Activated CD4-positive, alpha-beta memory T cell treated with anti-CD3 and anti-CD28 coated beads for 36 hours (primary cell): ENCODE results near the gene COX7A2L. TPM values are rescaled to one million over a fixed set of nuclear protein-coding genes. Genes with fewer than 3 reads are reported as not detected.
"Not testable (repeated sequence)": the region's sequence is repeated elsewhere in the genome, so short reads cannot be mapped to it uniquely, and the experiment has no call there.

ENCODE experiments used
- CTCF ChIA-PET: fragments of 350-600 bp; sonication (Branson Sonifier 250); formaldehyde crosslinking; loops from one replicate; lab custom pipeline; 2021; ENCODE audit warnings: antibody characterized with exemption, inconsistent platforms; lab: Charles Lee
- POLR2A ChIA-PET: fragments of 350-600 bp; sonication (Branson Sonifier 250); formaldehyde crosslinking; loops from one replicate; lab custom pipeline; 2021; ENCODE audit warnings: antibody characterized with exemption; lab: Charles Lee
- DNase-seq: peaks from one replicate; pipeline ENCODE4 v3.0.0-alpha.2; 2020
- H3K27ac Mint-ChIP-seq: one replicate; pipeline ENCODE4 v1.8.0; 2021; ENCODE audit warnings: mixed read lengths
- H3K27me3 Mint-ChIP-seq: one replicate; pipeline ENCODE4 v1.8.0; 2021; ENCODE audit warnings: mixed read lengths
- H3K36me3 Mint-ChIP-seq: one replicate; pipeline ENCODE4 v1.8.0; 2021; ENCODE audit warnings: mixed read lengths
- H3K4me1 Mint-ChIP-seq: one replicate; pipeline ENCODE4 v1.8.0; 2021; ENCODE audit warnings: low read depth, mixed read lengths
- H3K4me3 Mint-ChIP-seq: one replicate; pipeline ENCODE4 v1.8.0; 2021; ENCODE audit warnings: mild to moderate bottlenecking, mixed read lengths
- H3K9me3 Mint-ChIP-seq: one replicate; pipeline ENCODE4 v1.8.0; 2021; ENCODE audit warnings: mixed read lengths
- intact Hi-C: fragments of 100-400 bp; cut with micrococcal nuclease; formaldehyde crosslinking; loops from one replicate; pipeline ENCODE4 v1.15.1; 2023
- total RNA-seq, 2 experiments: library from RNA; stranded (reverse); gene quantifications; one replicate each; pipeline ENCODE4 v1.2.3, GENCODE V29; 2021

COX7A2L gene
- total RNA-seq, 2 experiments from 2014 or later = 102 to 107 TPM

DNA sequence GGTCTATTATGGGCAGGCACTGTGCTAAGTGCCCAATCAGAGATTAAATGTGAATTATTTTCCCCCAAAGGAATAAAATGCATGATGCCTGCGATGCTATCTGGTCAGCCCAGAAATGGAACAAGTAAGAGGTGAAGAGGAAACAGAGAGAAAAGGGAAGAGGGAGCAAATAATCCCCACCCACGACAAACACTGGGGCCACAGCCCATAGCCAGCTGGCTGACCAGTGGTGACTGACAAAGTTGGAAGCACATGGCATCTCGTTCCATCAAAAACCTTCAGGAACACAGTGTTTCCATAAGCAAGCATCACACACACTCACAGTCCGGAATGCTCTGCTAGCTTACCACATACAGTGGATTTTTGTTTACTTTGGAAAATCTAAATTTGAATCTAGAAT is 21.1 kb upstream of the COX7A2L start:
- Mint-ChIP-seq H3K9me3 (no peaks in the 10 kb centered on the region), H3K27ac (no peak overlapping the region), H3K36me3 (no peaks in the 10 kb centered on the region), H3K4me3 (no peak overlapping the region), H3K27me3 (no peaks in the 10 kb centered on the region), H3K4me1 (no peaks in the 10 kb centered on the region)
- ChIA-PET POLR2A (no interaction called here), CTCF (no interaction called here)
- intact Hi-C loops = no loop called here
- no peak for DNase-seq

- H3K36me3 Mint-ChIP-seq, H3K4me3 Mint-ChIP-seq, H3K27ac Mint-ChIP-seq, CTCF ChIA-PET, DNase-seq, POLR2A ChIA-PET, H3K27me3 Mint-ChIP-seq, intact Hi-C loops, H3K4me1 Mint-ChIP-seq, H3K9me3 Mint-ChIP-seq: not testable (repeated sequence)
These were observed 19.0 kb upstream of the COX7A2L start for GRCh38 chr2:42380026-42380425.

- Mint-ChIP-seq H3K27ac (no peak overlapping the region), H3K36me3 (no peaks in the 10 kb centered on the region), H3K27me3 (peaks cover 1% of the 10 kb centered on the region), H3K4me1 (no peaks in the 10 kb centered on the region), H3K4me3 (no peak overlapping the region), H3K9me3 (no peaks in the 10 kb centered on the region)
- DNase-seq = no peak
- ChIA-PET CTCF (no interaction called here), POLR2A (no interaction called here)
- intact Hi-C loops = no loop called here
These were observed 17.4 kb upstream of the COX7A2L start for GRCh38 chr2:42378415-42378814.

- ChIA-PET CTCF (no interaction called here), POLR2A (no interaction called here)
- intact Hi-C loops = no loop called here
- H3K4me1 Mint-ChIP-seq = no peaks in the 10 kb centered on the region
- no peak overlapping the region for H3K4me3 Mint-ChIP-seq
- H3K27ac Mint-ChIP-seq = no peak overlapping the region
- H3K27me3 Mint-ChIP-seq = peaks cover 1% of the 10 kb centered on the region
- DNase-seq = no peak
- no peaks in the 10 kb centered on the region for H3K36me3 Mint-ChIP-seq
- no peaks in the 10 kb centered on the region for H3K9me3 Mint-ChIP-seq
These were observed 15.7 kb upstream of the COX7A2L start for GRCh38 chr2:42376758-42377157.

DNA sequence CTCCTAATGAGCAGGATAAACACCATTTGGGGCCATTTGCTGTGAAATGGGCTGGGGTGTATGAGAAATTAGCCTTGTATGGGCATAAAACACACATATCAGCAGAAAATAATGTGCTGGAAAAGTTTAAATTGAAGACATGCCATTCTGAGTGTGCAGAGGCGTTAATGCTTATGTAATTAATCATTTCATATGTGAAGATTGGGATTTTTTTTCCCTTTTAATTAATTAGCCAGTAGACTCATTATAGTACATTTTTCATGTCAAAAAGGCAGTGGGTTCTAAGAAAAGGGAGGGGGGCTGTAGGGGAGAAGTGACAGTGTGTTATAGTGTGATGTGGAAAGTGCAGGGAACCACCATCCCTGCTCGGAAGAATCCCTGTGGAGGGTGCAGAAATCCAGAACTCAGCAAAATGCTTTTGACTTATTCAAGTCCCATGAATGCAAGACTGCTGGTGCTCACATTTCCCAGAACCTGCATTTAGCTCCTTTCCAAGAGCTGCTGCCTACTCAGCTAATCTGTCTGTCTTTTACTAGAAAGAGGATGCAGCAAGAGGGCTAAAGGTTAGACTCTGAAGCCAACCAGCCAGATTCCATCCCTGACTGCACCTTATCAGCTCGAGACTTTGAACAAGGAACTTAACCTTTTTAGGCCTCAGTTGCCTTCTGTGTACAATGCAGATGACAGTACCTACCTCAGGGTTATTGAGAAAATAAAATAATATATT is 11.6 kb upstream of the COX7A2L start:
- ChIA-PET CTCF (no interaction called here), POLR2A (no interaction called here)

GRCh38 chr2:42371611-42372473 is 10.8 kb upstream of the COX7A2L start:
- H3K27ac Mint-ChIP-seq = no peak overlapping the region
- CTCF ChIA-PET = no interaction called here
- intact Hi-C loops = no loop called here

More for the DNA sequence above, 11.6 kb upstream of the COX7A2L start:
- Mint-ChIP-seq H3K27ac (no peak overlapping the region), H3K4me3 (no peak overlapping the region), H3K36me3 (no peaks in the 10 kb centered on the region), H3K9me3 (no peaks in the 10 kb centered on the region), H3K27me3 (peaks cover 1% of the 10 kb centered on the region), H3K4me1 (peaks cover 4% of the 10 kb centered on the region)
- intact Hi-C loops = no loop called here
- no peak for DNase-seq

DNA sequence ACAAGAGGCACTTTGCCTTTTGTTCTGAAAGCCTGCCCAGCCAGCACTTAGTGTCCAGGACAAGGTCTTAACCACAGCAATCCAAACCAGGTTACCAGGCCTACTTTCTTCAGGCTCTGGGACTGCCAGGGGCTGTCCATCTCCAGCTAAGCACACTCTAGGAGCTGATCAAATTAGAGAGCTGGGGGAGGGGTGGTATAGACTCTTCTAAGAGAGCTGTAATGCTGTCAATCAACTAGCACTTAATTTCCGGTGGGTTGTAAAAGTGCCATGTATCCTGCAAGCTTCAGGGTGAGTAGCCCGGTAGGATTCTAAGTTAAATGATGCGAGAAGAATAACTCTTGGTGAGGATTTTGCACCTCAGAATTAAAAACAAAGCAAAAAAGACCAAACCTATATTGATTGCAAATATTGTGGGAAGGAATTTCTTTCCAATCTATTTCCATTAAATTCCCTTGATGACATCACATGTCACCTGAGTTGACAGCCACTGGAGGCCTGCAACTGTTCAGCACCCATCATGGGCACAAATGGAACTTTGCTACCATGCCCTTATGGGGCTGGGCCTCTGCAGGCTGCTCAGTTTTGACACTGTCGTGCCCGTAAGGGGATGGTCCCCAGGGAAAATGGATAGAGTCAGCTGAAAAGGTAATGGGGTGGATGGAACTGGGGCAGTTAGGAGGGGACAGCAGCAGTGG is 8.7 kb upstream of the COX7A2L start:
- POLR2A ChIA-PET = no interaction called here
- CTCF ChIA-PET = interaction anchor here (1.7 kb wide), 1 partner anchor 16 kb away, joined by 5 read pairs; no protein-coding TSS in a partner anchor

More at GRCh38 chr2:42371611-42372473, 10.8 kb upstream of the COX7A2L start:
- no peaks in the 10 kb centered on the region for H3K36me3 Mint-ChIP-seq
- H3K4me1 Mint-ChIP-seq = peaks cover 4% of the 10 kb centered on the region
- no peak overlapping the region for H3K4me3 Mint-ChIP-seq
- no peaks in the 10 kb centered on the region for H3K9me3 Mint-ChIP-seq
- H3K27me3 Mint-ChIP-seq = peaks cover 1% of the 10 kb centered on the region
- POLR2A ChIA-PET = interaction anchor here (1.2 kb wide), 1 partner anchor 10 kb away, joined by 3 read pairs; no protein-coding TSS in a partner anchor
- no peak for DNase-seq

DNA sequence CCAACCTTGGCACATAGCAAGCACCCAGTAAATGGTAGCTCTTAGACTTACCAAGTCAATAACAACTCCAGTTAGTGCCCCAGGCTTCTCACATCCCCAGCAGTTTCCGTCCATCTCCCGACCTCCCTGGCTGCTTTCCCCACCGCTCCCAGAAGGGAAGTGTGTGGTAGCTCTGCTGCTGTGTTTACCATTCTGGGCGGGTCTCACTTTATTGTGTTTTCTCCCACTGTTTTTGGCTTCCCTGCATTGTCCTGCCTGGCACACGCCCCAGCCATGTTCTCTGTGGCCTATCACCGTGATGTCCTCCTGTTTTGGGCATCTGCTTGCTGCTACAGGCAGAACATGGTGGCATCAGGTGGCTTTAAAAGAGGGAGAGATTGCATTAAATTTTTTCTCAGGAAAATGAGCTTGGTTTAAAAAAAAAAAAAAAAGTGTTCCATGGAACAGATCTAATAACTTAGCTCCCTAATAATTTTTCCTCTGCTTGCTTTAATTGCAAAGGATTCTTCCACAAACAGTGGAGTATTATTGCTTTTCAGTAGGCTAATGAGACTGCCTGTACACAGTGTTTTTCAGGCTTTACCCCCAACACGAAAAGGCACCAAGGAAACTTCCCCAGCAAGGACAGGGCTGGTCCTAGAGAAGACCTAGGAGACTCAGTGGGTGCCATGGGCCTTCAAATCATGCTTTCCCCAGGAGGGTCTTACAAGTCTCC is 8.0 kb upstream of the COX7A2L start:
- H3K9me3 Mint-ChIP-seq = no peaks in the 10 kb centered on the region
- CTCF ChIA-PET = interaction anchor here (0.6 to 1.7 kb wide), 3 partner anchors 16 to 207 kb away, joined by 3 to 5 read pairs (median 4); no protein-coding TSS in a partner anchor
- peaks cover 4% of the 10 kb centered on the region for H3K4me1 Mint-ChIP-seq
- H3K27me3 Mint-ChIP-seq = no peaks in the 10 kb centered on the region
- no peak overlapping the region for H3K27ac Mint-ChIP-seq
- no peak overlapping the region for H3K4me3 Mint-ChIP-seq
- intact Hi-C loops = no loop called here
- no peak for DNase-seq
- H3K36me3 Mint-ChIP-seq = no peaks in the 10 kb centered on the region
- POLR2A ChIA-PET = no interaction called here

More for the DNA sequence above, 8.7 kb upstream of the COX7A2L start:
- H3K4me1 Mint-ChIP-seq = peaks cover 4% of the 10 kb centered on the region
- no peak for DNase-seq
- H3K36me3 Mint-ChIP-seq = no peaks in the 10 kb centered on the region
- H3K27me3 Mint-ChIP-seq = no peaks in the 10 kb centered on the region
- no peaks in the 10 kb centered on the region for H3K9me3 Mint-ChIP-seq
- no peak overlapping the region for H3K27ac Mint-ChIP-seq
- intact Hi-C loops = no loop called here
- no peak overlapping the region for H3K4me3 Mint-ChIP-seq

GRCh38 chr2:42367835-42368234 is 6.8 kb upstream of the COX7A2L start:
- H3K4me1 Mint-ChIP-seq = peaks cover 4% of the 10 kb centered on the region
- no peaks in the 10 kb centered on the region for H3K27me3 Mint-ChIP-seq
- H3K9me3 Mint-ChIP-seq = no peaks in the 10 kb centered on the region
- no peak overlapping the region for H3K27ac Mint-ChIP-seq
- H3K4me3 Mint-ChIP-seq = no peak overlapping the region
- H3K36me3 Mint-ChIP-seq = no peaks in the 10 kb centered on the region
- ChIA-PET POLR2A (no interaction called here), CTCF (interaction anchor here (1.1 to 1.7 kb wide), 2 partner anchors 18 to 295 kb away, joined by 3 to 5 read pairs; no protein-coding TSS in a partner anchor)
- no peak for DNase-seq
- intact Hi-C loops = no loop called here

- no peak for DNase-seq
- peaks cover 13% of the 10 kb centered on the region for H3K4me1 Mint-ChIP-seq
- POLR2A ChIA-PET = no interaction called here
- no peak overlapping the region for H3K27ac Mint-ChIP-seq
- H3K27me3 Mint-ChIP-seq = no peaks in the 10 kb centered on the region
- intact Hi-C loops = no loop called here
- no peaks in the 10 kb centered on the region for H3K9me3 Mint-ChIP-seq
- CTCF ChIA-PET = interaction anchor here (0.7 to 1.1 kb wide), 3 partner anchors 38 to 297 kb away, joined by 3 read pairs; no protein-coding TSS in a partner anchor
- no peaks in the 10 kb centered on the region for H3K36me3 Mint-ChIP-seq
- H3K4me3 Mint-ChIP-seq = no peak overlapping the region
These were observed 5.4 kb upstream of the COX7A2L start for GRCh38 chr2:42366411-42366810.

- no peak for DNase-seq
- POLR2A ChIA-PET = no interaction called here
- intact Hi-C loops = loop anchor here (5.0 kb wide), 2 partner anchors 47 to 127 kb away; no protein-coding TSS in a partner anchor
- no peaks in the 10 kb centered on the region for H3K27me3 Mint-ChIP-seq
- no peak overlapping the region for H3K27ac Mint-ChIP-seq
- no peak overlapping the region for H3K4me3 Mint-ChIP-seq
- H3K4me1 Mint-ChIP-seq = peaks cover 19% of the 10 kb centered on the region
- H3K36me3 Mint-ChIP-seq = no peaks in the 10 kb centered on the region
- no peaks in the 10 kb centered on the region for H3K9me3 Mint-ChIP-seq
- CTCF ChIA-PET = no interaction called here
These were observed 3.6 kb upstream of the COX7A2L start for GRCh38 chr2:42364658-42365057.
